ENCODE data around the gene BTBD18.

The BTBD18 gene

GRCh38 chr11:57773026-57773598 lies 21.5 kb upstream of the BTBD18 start:
- ChIA-PET CTCF (no interaction called here), POLR2A (interaction anchor here (1.8 kb wide), 1 partner anchor 12 kb away, joined by 7 read pairs; the partner anchor contains the start of gene CTNND1)
- no peak for DNase-seq (ENCODE audit: extremely low spot score)
- no peak for TF ChIP-seq SUZ12 (IDR thresholded peaks at IDR 0.05)
- TF ChIP-seq PKNOX1 (IDR thresholded peaks at IDR 0.05) = peak; percentile 35

GRCh38 chr11:57772562-57772961 lies 20.9 kb upstream of the BTBD18 start:
- no peak for DNase-seq (ENCODE audit: extremely low spot score)
- ChIA-PET POLR2A (interaction anchor here (1.8 kb wide), 1 partner anchor 11 kb away, joined by 7 read pairs; the partner anchor contains the start of gene CTNND1), CTCF (interaction anchor here (0.6 kb wide), 2 partner anchors 27 to 1869 kb away, joined by 3 to 4 read pairs; no protein-coding TSS in a partner anchor)
- TF ChIP-seq FOXM1 (IDR thresholded peaks at IDR 0.05; ENCODE audit: borderline replicate concordance) = no peak
- TF ChIP-seq CTBP1 (IDR thresholded peaks at IDR 0.05; ENCODE audit: borderline replicate concordance) = no peak
- no peak for TF ChIP-seq ZNF384 (IDR thresholded peaks at IDR 0.05)

- CTCF ChIA-PET = no interaction called here
- POLR2A ChIA-PET = interaction anchor here (1.8 kb wide), 1 partner anchor 10 kb away, joined by 7 read pairs; the partner anchor contains the start of gene CTNND1
- TF ChIP-seq FOXA1 (IDR thresholded peaks at IDR 0.05) = no peak
- TF ChIP-seq SUZ12 (IDR thresholded peaks at IDR 0.05) = no peak
- TF ChIP-seq ARNT (IDR thresholded peaks at IDR 0.05) = no peak
- TF ChIP-seq NFRKB (IDR thresholded peaks at IDR 0.05) = no peak
- no peak for TF ChIP-seq HDGF (IDR thresholded peaks at IDR 0.05; ENCODE audit: borderline replicate concordance)
- TF ChIP-seq BHLHE40 (IDR thresholded peaks at IDR 0.05; ENCODE audit: borderline replicate concordance) = no peak
- no peak for TF ChIP-seq FOXM1 (IDR thresholded peaks at IDR 0.05; ENCODE audit: borderline replicate concordance)
- no peak for TF ChIP-seq L3MBTL2 (conservative IDR thresholded peaks at IDR 0.05)
- no peak for TF ChIP-seq ZNF384 (IDR thresholded peaks at IDR 0.05)
- TF ChIP-seq FOXK2 (IDR thresholded peaks at IDR 0.05) = no peak
- TF ChIP-seq TARDBP (IDR thresholded peaks at IDR 0.05) = no peak
- no peak for TF ChIP-seq CTBP1 (IDR thresholded peaks at IDR 0.05; ENCODE audit: borderline replicate concordance)
- no peak for TF ChIP-seq LEF1 (IDR thresholded peaks at IDR 0.05; ENCODE audit: borderline replicate concordance)
- TF ChIP-seq ELF4 (IDR thresholded peaks at IDR 0.05) = no peak
- no peak for TF ChIP-seq PKNOX1 (IDR thresholded peaks at IDR 0.05)
- TF ChIP-seq SP1 (IDR thresholded peaks at IDR 0.05) = no peak
- DNase-seq (ENCODE audit: extremely low spot score) = no peak
Observed at GRCh38 chr11:57771365-57771764, 19.7 kb upstream of the BTBD18 start.

- no peak for DNase-seq (ENCODE audit: extremely low spot score)
- ChIA-PET CTCF (no interaction called here), POLR2A (interaction anchor here (1.4 kb wide), 1 partner anchor 10 kb away, joined by 5 read pairs; the partner anchor contains the start of gene CTNND1)
- TF ChIP-seq FOXA1 (IDR thresholded peaks at IDR 0.05) (no peak), ZNF384 (IDR thresholded peaks at IDR 0.05) (no peak), PKNOX1 (IDR thresholded peaks at IDR 0.05) (no peak), SP1 (IDR thresholded peaks at IDR 0.05) (no peak), L3MBTL2 (conservative IDR thresholded peaks at IDR 0.05) (no peak), TARDBP (IDR thresholded peaks at IDR 0.05) (no peak), LEF1 (IDR thresholded peaks at IDR 0.05; ENCODE audit: borderline replicate concordance) (no peak), BHLHE40 (IDR thresholded peaks at IDR 0.05; ENCODE audit: borderline replicate concordance) (no peak), FOXK2 (IDR thresholded peaks at IDR 0.05) (no peak), CTBP1 (IDR thresholded peaks at IDR 0.05; ENCODE audit: borderline replicate concordance) (no peak)
Observed at GRCh38 chr11:57770793-57771192, 19.2 kb upstream of the BTBD18 start.

GRCh38 chr11:57764972-57765371 lies 13.4 kb upstream of the BTBD18 start:
- no peak for TF ChIP-seq PKNOX1 (IDR thresholded peaks at IDR 0.05)
- TF ChIP-seq TARDBP (IDR thresholded peaks at IDR 0.05) = no peak
- no peak for TF ChIP-seq ELF4 (IDR thresholded peaks at IDR 0.05)
- TF ChIP-seq SP1 (IDR thresholded peaks at IDR 0.05) = no peak
- no peak for TF ChIP-seq CTBP1 (IDR thresholded peaks at IDR 0.05; ENCODE audit: borderline replicate concordance)
- no peak for TF ChIP-seq NFRKB (IDR thresholded peaks at IDR 0.05)
- TF ChIP-seq LEF1 (IDR thresholded peaks at IDR 0.05; ENCODE audit: borderline replicate concordance) = no peak
- DNase-seq (ENCODE audit: extremely low spot score) = no peak
- CTCF ChIA-PET = interaction anchor here (2.0 to 3.0 kb wide), 2 partner anchors 14 to 36 kb away, joined by 7 to 13 read pairs; no protein-coding TSS in a partner anchor
- POLR2A ChIA-PET = interaction anchor here (1.3 to 1.5 kb wide), 2 partner anchors 13 to 23 kb away, joined by 4 to 10 read pairs; partner anchors contain the start of gene SELENOH

GRCh38 chr11:57764566-57764965 lies 12.9 kb upstream of the BTBD18 start:
- POLR2A ChIA-PET = interaction anchor here (1.3 to 1.5 kb wide), 2 partner anchors 14 to 23 kb away, joined by 4 to 10 read pairs; partner anchors contain the start of gene SELENOH
- TF ChIP-seq SUZ12 (IDR thresholded peaks at IDR 0.05) = no peak
- TF ChIP-seq CTBP1 (IDR thresholded peaks at IDR 0.05; ENCODE audit: borderline replicate concordance) = no peak
- no peak for TF ChIP-seq SP1 (IDR thresholded peaks at IDR 0.05)
- TF ChIP-seq NFRKB (IDR thresholded peaks at IDR 0.05) = no peak
- TF ChIP-seq FOXA1 (IDR thresholded peaks at IDR 0.05) = no peak
- no peak for TF ChIP-seq BHLHE40 (IDR thresholded peaks at IDR 0.05; ENCODE audit: borderline replicate concordance)
- TF ChIP-seq HDGF (IDR thresholded peaks at IDR 0.05; ENCODE audit: borderline replicate concordance) = no peak
- no peak for TF ChIP-seq PKNOX1 (IDR thresholded peaks at IDR 0.05)
- TF ChIP-seq ARNT (IDR thresholded peaks at IDR 0.05) = no peak
- no peak for TF ChIP-seq FOXK2 (IDR thresholded peaks at IDR 0.05)
- TF ChIP-seq ELF4 (IDR thresholded peaks at IDR 0.05) = no peak
- TF ChIP-seq LEF1 (IDR thresholded peaks at IDR 0.05; ENCODE audit: borderline replicate concordance) = no peak
- TF ChIP-seq L3MBTL2 (conservative IDR thresholded peaks at IDR 0.05) = no peak
- TF ChIP-seq ZNF384 (IDR thresholded peaks at IDR 0.05) = no peak
- no peak for TF ChIP-seq TARDBP (IDR thresholded peaks at IDR 0.05)
- TF ChIP-seq FOXM1 (IDR thresholded peaks at IDR 0.05; ENCODE audit: borderline replicate concordance) = no peak
- no peak for DNase-seq (ENCODE audit: extremely low spot score)
- CTCF ChIA-PET = interaction anchor here (2.0 to 3.0 kb wide), 2 partner anchors 14 to 36 kb away, joined by 7 to 13 read pairs; no protein-coding TSS in a partner anchor

Data from HEK293T (cell line).